A549 (cell line): ENCODE results near the gene PPP1R13L. TPM values are rescaled to one million over a fixed set of nuclear protein-coding genes. Genes with fewer than 3 reads are reported as not detected.
"Not testable (repeated sequence)": the region's sequence is repeated elsewhere in the genome, so short reads cannot be mapped to it uniquely, and the experiment has no call there.

Experiments used
- ATAC-seq, 2 experiments: fragments of 200-7000 bp in 1 of 2; fragments of >200 bp in 1 of 2; cut with Nextera tagmentation in 1 of 2; cut with Tn5 transposase in 1 of 2; 3 replicates each; pipeline versions ENCODE4 v1.8.0 to v1.9.1; 2018 to 2020; ENCODE audit warnings: mild to moderate bottlenecking in 1 of 2, moderate library complexity in 1 of 2
- CTCF ChIA-PET: fragments of 300-600 bp; sonication (Branson Sonifier 250); formaldehyde crosslinking; extraction: SDS; loops from one replicate; lab custom pipeline; 2021; ENCODE audit warnings: antibody characterized with exemption, inconsistent platforms; lab: Yijun Ruan, JAX
- POLR2A ChIA-PET: fragments of 350-600 bp; formaldehyde crosslinking; extraction: SDS; loops from one replicate; lab custom pipeline; 2021; ENCODE audit warnings: antibody characterized with exemption, inconsistent platforms; lab: Yijun Ruan, JAX
- DNase-seq, 2 experiments: peaks; one replicate each; pipeline versions ENCODE4 v3.0.0 to v3.0.0-alpha.2; 2011 to 2016; ENCODE audit warnings: low read depth in 1 of 2, low spot score in 1 of 2
- FAIRE-seq: peaks from 2 replicates; lab custom pipeline; 2011; peaks lifted over from hg19 to GRCh38; lab: Jason Lieb, UNC
- H3K27ac ChIP-seq, 2 experiments: fragments of >200 bp; sonication (Bioruptor Twin); formaldehyde crosslinking; 3 replicates each; pipeline ENCODE4 v1.5.1; 2016 to 2017
- H3K4me1 ChIP-seq: fragments of >200 bp; sonication (Bioruptor Twin); formaldehyde crosslinking; 3 replicates; pipeline ENCODE4 v1.6.1; 2016
- H3K4me2 ChIP-seq: fragments of >200 bp; sonication (Bioruptor Twin); formaldehyde crosslinking; 3 replicates; pipeline ENCODE4 v1.6.1; 2016
- H3K4me3 ChIP-seq: fragments of >200 bp; sonication (Bioruptor Twin); formaldehyde crosslinking; 3 replicates; pipeline ENCODE4 v1.5.1; 2016
- H3K9me3 ChIP-seq: fragments of >200 bp; sonication (Bioruptor Twin); formaldehyde crosslinking; 3 replicates; pipeline ENCODE4 v1.6.1; 2016
- BHLHE40 ChIP-seq: IDR thresholded peaks from 2 replicates; pipeline ENCODE4 v1.6.1; 2012; ENCODE audit warnings: low read depth, low read length, inconsistent platforms
- CEBPB ChIP-seq, 2 experiments: fragments of >200 bp in 1 of 2; sonication (Bioruptor Twin) in 1 of 2; formaldehyde crosslinking in 1 of 2; IDR thresholded peaks; 2 replicates each; pipeline ENCODE4 v1.6.1; 2012 to 2016
- CHD4 ChIP-seq: fragments of 200-600 bp; sonication (generic); IDR thresholded peaks from 2 replicates; pipeline ENCODE4 v1.6.1; 2016; ENCODE audit warnings: antibody characterized with exemption, mild to moderate bottlenecking, borderline replicate concordance
- EHMT2 ChIP-seq: fragments of 200-600 bp; sonication (generic); IDR thresholded peaks from 2 replicates; pipeline ENCODE4 v1.6.1; 2016; ENCODE audit warnings: antibody characterized with exemption, low read depth, mild to moderate bottlenecking, moderate library complexity
- ESRRA ChIP-seq: fragments of 150-350 bp; IDR thresholded peaks from 2 replicates; pipeline ENCODE4 v1.6.1; 2014; ENCODE audit warnings: mild to moderate bottlenecking, low read length, borderline replicate concordance
- HDAC2 ChIP-seq: fragments of 200-600 bp; sonication (generic); IDR thresholded peaks from 2 replicates; pipeline ENCODE4 v1.6.1; 2016
- HEYL ChIP-seq: fragments of 250-450 bp; sonication (Bioruptor Pico); IDR thresholded peaks from 2 replicates; pipeline ENCODE4 v1.8.0; 2021; ENCODE audit warnings: mild to moderate bottlenecking, moderate library complexity
- HMGXB4 ChIP-seq: fragments of 250-450 bp; sonication (Bioruptor Pico); IDR thresholded peaks from 2 replicates; pipeline ENCODE4 v1.5.0; 2021; ENCODE audit warnings: mild to moderate bottlenecking, moderate library complexity, borderline replicate concordance
- HOXA7 ChIP-seq: fragments of 250-450 bp; sonication (Bioruptor Pico); IDR thresholded peaks from 2 replicates; pipeline ENCODE4 v1.5.0; 2020; ENCODE audit warnings: mild to moderate bottlenecking, moderate library complexity
- HOXB13 ChIP-seq: fragments of 250-450 bp; sonication (Bioruptor Pico); IDR thresholded peaks from 2 replicates; pipeline ENCODE4 v1.5.0; 2020; ENCODE audit warnings: low read depth, mild to moderate bottlenecking, moderate library complexity
- JUN ChIP-seq, 2 experiments: fragments of >200 bp; sonication (Bioruptor Twin); formaldehyde crosslinking; IDR thresholded peaks; 2 replicates in 1 of 2; 3 replicates in 1 of 2; pipeline ENCODE4 v1.6.1; 2016 to 2017
- JUNB ChIP-seq: fragments of >200 bp; sonication (Bioruptor Twin); formaldehyde crosslinking; IDR thresholded peaks from 2 replicates; pipeline ENCODE4 v1.6.1; 2016
- MAZ ChIP-seq: fragments of 150-350 bp; IDR thresholded peaks from 2 replicates; pipeline ENCODE4 v1.6.1; 2014; ENCODE audit warnings: antibody characterized with exemption, low read depth, low read length, borderline replicate concordance
- NFE2L2 ChIP-seq: fragments of 150-350 bp; conservative IDR thresholded peaks from 2 replicates; pipeline ENCODE4 v1.6.1; 2014; ENCODE audit warnings: low read length
- NPAS2 ChIP-seq: fragments of 250-450 bp; sonication (Bioruptor Pico); IDR thresholded peaks from 2 replicates; pipeline ENCODE4 v1.8.0; 2022; ENCODE audit warnings: mild to moderate bottlenecking, moderate library complexity, borderline replicate concordance
- PHF8 ChIP-seq: fragments of 200-600 bp; sonication (generic); IDR thresholded peaks from 2 replicates; pipeline ENCODE4 v1.6.1; 2016; ENCODE audit warnings: low read depth, mild to moderate bottlenecking, antibody characterized with exemption, moderate library complexity, borderline replicate concordance
- POLR2AphosphoS2 ChIP-seq: conservative IDR thresholded peaks from 2 replicates; pipeline ENCODE4 v1.6.1; 2012; ENCODE audit warnings: low read length, improper control_type of control experiment, inconsistent platforms
- RARB ChIP-seq: fragments of 250-450 bp; sonication (Bioruptor Pico); IDR thresholded peaks from 2 replicates; pipeline ENCODE4 v1.8.0; 2021; ENCODE audit warnings: mild to moderate bottlenecking, moderate library complexity
- RNF2 ChIP-seq: fragments of 200-600 bp; sonication (generic); IDR thresholded peaks from 2 replicates; pipeline ENCODE4 v1.6.1; 2016; ENCODE audit warnings: low read depth, mild to moderate bottlenecking, antibody characterized with exemption, moderate library complexity, borderline replicate concordance
- ZNF302 ChIP-seq: fragments of 250-450 bp; sonication (Bioruptor Pico); IDR thresholded peaks from 2 replicates; pipeline ENCODE4 v1.9.0; 2021; ENCODE audit warnings: inconsistent platforms, mild to moderate bottlenecking, moderate library complexity
- WGBS: methylation state at CpG from one replicate; pipeline ENCODE4 v1.1.6; 2017; ENCODE audit errors: missing lambda C conversion rate; 5-methylcytosine and 5-hydroxymethylcytosine counted together
- polyA plus RNA-seq, 4 experiments: library from polyadenylated mRNA; depleted of rRNA in 3 of 4; stranded (reverse); fragments of >200 nt; fragmentation: RNase III in 1 of 4; extraction: RNeasy Plus Mini Kit Qiagen cat#74134 plus additional on column Dnase treatment in 1 of 4; gene quantifications; 2 replicates in 3 of 4; 3 replicates in 1 of 4; pipeline ENCODE4 v1.2.3, GENCODE V29; 2011 to 2017
- TF ChIP-seq, protein P1 (sequence below): IDR thresholded peaks from 2 replicates; pipeline ENCODE4 v1.6.1; 2012; ENCODE audit warnings: low read depth, borderline replicate concordance
- TF ChIP-seq, protein P2 (sequence below): IDR thresholded peaks from 2 replicates; pipeline ENCODE4 v1.6.1; 2012
- TF ChIP-seq, protein P3 (sequence below): fragments of >200 bp; sonication (Bioruptor Twin); formaldehyde crosslinking; IDR thresholded peaks from 3 replicates; pipeline ENCODE4 v1.6.1; 2016

PPP1R13L gene
- polyA plus RNA-seq, 2 of the 4 experiments (the other 2 are of a cell fraction), result 3.2 to 18.9 TPM

DNA sequence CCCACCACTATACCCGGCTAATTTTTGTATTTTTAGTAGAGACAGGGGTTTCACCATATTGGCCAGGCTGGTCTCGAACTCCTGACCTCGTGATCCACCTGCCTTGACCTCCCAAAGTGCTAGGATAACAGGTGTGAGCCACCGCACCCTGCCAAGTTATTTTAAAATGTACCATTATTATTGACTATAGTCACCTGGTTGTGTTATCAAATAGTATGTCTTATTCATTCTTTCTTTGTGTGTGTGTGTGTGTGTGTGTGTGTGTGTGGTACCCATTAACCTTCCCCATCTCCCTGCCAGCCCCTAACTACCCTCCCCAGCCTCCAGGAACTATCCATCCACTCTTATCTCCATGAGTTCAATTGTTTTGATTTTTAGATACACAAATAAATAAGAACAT, 5.5 kb upstream of the PPP1R13L start:
- not testable (repeated sequence) for H3K9me3 ChIP-seq, FAIRE-seq, DNase-seq, H3K4me2 ChIP-seq, ATAC-seq, H3K27ac ChIP-seq, H3K4me3 ChIP-seq
- ChIA-PET POLR2A (interaction anchor here (0.6 to 1.0 kb wide), 2 partner anchors 14 to 49 kb away, joined by 4 to 5 read pairs; no protein-coding TSS in a partner anchor), CTCF (interaction anchor here (1.1 to 1.8 kb wide), 2 partner anchors 18 to 148 kb away, joined by 3 to 6 read pairs; no protein-coding TSS in a partner anchor)
- H3K4me1 ChIP-seq, result peaks cover 11% of the 10 kb centered on the region
- WGBS, result 97% methylated on average over 4 of the region's 4 CpGs
- TF ChIP-seq HOXA7, result 0 out of 2 replicates have a peak, but pooled peaks have one; percentile 40

- Histone ChIP-seq H3K27ac (0 out of 6 replicates have a peak overlapping the region, but pooled peaks of 1 of the 2 experiments have one; percentile 3), H3K4me2 (no peak overlapping the region), H3K9me3 (no peaks in the 10 kb centered on the region), H3K4me3 (no peak overlapping the region), H3K4me1 (peaks cover 11% of the 10 kb centered on the region)
- POLR2A ChIA-PET, result interaction anchor here (0.6 to 1.0 kb wide), 3 partner anchors 15 to 281 kb away, joined by 3 to 5 read pairs (median 4); no protein-coding TSS in a partner anchor
- CTCF ChIA-PET, result interaction anchor here (1.0 to 3.1 kb wide), 6 partner anchors 11 to 273 kb away, joined by 3 to 17 read pairs (median 7); no protein-coding TSS in a partner anchor
- no peak for DNase-seq
- 69% methylated on average over 4 of the region's 4 CpGs for WGBS
- no peak for FAIRE-seq
- TF ChIP-seq HMGXB4 (CRISPR knock-in tag) (no peak), CEBPB (IDR thresholded peaks at IDR 0.05) (no peak), RARB (CRISPR knock-in tag) (no peak), JUN (IDR thresholded peaks at IDR 0.05) (no peak; a peak in 1 of 5 replicates), POLR2AphosphoS2 (0 out of 2 replicates have a peak, but pooled peaks have one; percentile 31), ZNF302 (CRISPR knock-in tag) (no peak)
- TF ChIP-seq, protein P1, sequence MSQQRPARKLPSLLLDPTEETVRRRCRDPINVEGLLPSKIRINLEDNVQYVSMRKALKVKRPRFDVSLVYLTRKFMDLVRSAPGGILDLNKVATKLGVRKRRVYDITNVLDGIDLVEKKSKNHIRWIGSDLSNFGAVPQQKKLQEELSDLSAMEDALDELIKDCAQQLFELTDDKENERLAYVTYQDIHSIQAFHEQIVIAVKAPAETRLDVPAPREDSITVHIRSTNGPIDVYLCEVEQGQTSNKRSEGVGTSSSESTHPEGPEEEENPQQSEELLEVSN, result no peak
- ATAC-seq, result no peak
Observed at GRCh38 chr19:45409557-45409920, 4.7 kb upstream of the PPP1R13L start.

- no peaks in the 10 kb centered on the region for H3K9me3 ChIP-seq
- ATAC-seq (no peak), DNase-seq (no peak), FAIRE-seq (no peak)
- H3K4me2 ChIP-seq, result no peak overlapping the region
- H3K4me3 ChIP-seq, result no peak overlapping the region
- ChIA-PET POLR2A (interaction anchor here (1.0 kb wide), 1 partner anchor 15 kb away, joined by 5 read pairs; no protein-coding TSS in a partner anchor), CTCF (interaction anchor here (1.0 to 3.1 kb wide), 7 partner anchors 7 to 273 kb away, joined by 3 to 17 read pairs (median 8); no protein-coding TSS in a partner anchor)
- peaks cover 16% of the 10 kb centered on the region for H3K4me1 ChIP-seq
- 0 out of 6 replicates have a peak overlapping the region, but pooled peaks of 1 of the 2 experiments have one; percentile 3 for H3K27ac ChIP-seq
- TF ChIP-seq JUNB (no peak), PHF8 (no peak), POLR2AphosphoS2 (no peak), NPAS2 (no peak), EHMT2 (no peak), HDAC2 (no peak)
- 83% methylated on average over 15 of the region's 15 CpGs for WGBS
Observed at GRCh38 chr19:45408830-45409556, 4.1 kb upstream of the PPP1R13L start.

- DNase-seq (no peak), ATAC-seq (no peak), FAIRE-seq (no peak)
- no peak overlapping the region for H3K4me3 ChIP-seq
- H3K4me1 ChIP-seq, result peaks cover 25% of the 10 kb centered on the region
- 97% methylated on average over 8 of the region's 8 CpGs for WGBS
- H3K27ac ChIP-seq, result peak overlapping the region in 1 of 2 experiments; percentile 96; a peak in 1 of 6 replicates
- peak overlapping the region; percentile 86 for H3K4me2 ChIP-seq
- CTCF ChIA-PET, result interaction anchor here (0.6 to 3.1 kb wide), 7 partner anchors 8 to 457 kb away, joined by 3 to 17 read pairs (median 7); no protein-coding TSS in a partner anchor
- POLR2A ChIA-PET, result no interaction called here
- no peaks in the 10 kb centered on the region for H3K9me3 ChIP-seq
- TF ChIP-seq BHLHE40 (no peak), HOXB13 (CRISPR knock-in tag) (no peak), RNF2 (no peak), ESRRA (no peak), NPAS2 (no peak), CHD4 (no peak), NFE2L2 (no peak), HEYL (CRISPR knock-in tag) (no peak), MAZ (no peak)
- TF ChIP-seq, protein P2, sequence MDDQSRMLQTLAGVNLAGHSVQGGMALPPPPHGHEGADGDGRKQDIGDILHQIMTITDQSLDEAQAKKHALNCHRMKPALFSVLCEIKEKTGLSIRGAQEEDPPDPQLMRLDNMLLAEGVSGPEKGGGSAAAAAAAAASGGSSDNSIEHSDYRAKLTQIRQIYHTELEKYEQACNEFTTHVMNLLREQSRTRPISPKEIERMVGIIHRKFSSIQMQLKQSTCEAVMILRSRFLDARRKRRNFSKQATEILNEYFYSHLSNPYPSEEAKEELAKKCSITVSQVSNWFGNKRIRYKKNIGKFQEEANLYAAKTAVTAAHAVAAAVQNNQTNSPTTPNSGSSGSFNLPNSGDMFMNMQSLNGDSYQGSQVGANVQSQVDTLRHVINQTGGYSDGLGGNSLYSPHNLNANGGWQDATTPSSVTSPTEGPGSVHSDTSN, result no peak
- TF ChIP-seq, protein P3, sequence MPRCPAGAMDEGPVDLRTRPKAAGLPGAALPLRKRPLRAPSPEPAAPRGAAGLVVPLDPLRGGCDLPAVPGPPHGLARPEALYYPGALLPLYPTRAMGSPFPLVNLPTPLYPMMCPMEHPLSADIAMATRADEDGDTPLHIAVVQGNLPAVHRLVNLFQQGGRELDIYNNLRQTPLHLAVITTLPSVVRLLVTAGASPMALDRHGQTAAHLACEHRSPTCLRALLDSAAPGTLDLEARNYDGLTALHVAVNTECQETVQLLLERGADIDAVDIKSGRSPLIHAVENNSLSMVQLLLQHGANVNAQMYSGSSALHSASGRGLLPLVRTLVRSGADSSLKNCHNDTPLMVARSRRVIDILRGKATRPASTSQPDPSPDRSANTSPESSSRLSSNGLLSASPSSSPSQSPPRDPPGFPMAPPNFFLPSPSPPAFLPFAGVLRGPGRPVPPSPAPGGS, result no peak
Observed at GRCh38 chr19:45408121-45408520, 3.3 kb upstream of the PPP1R13L start.
